Stimulated activated CD8-positive, alpha-beta memory T cell treated with anti-CD3 and anti-CD28 coated beads, Interleukin-4, amount 100 ng/mL, for 4 hours (primary cell): ENCODE results near the gene YIPF1.
"Not testable (repeated sequence)": the region's sequence is repeated elsewhere in the genome, so short reads cannot be mapped to it uniquely, and the experiment has no call there.

Source experiments
- DNase-seq, 2 donors: peaks; one replicate each; pipeline ENCODE4 v3.0.0-alpha.2; 2020; ENCODE audit warnings: low read depth in 2 of 2, low spot score in 1 of 2

Gene YIPF1

DNA sequence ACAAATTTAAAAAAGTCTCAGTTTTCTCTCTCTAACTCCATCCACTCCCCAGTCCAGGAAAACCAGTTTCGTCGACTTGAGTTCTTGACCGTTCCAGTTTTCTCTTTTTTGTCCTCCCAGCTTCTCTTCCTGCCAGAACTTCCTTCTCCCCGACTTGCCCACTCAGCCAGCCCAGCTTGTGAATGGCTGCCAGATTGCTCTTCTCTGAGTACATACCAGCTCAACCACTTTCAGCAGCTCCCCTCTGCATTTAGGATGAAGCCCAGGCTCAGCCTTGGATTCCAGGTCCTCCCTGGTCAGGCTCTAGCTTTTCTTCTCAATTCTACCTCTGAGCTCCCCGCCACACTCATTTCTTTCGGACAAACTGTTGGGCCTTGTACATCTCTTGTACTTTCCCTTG is 5.8 kb upstream of the YIPF1 start:
- no peak for DNase-seq

DNA sequence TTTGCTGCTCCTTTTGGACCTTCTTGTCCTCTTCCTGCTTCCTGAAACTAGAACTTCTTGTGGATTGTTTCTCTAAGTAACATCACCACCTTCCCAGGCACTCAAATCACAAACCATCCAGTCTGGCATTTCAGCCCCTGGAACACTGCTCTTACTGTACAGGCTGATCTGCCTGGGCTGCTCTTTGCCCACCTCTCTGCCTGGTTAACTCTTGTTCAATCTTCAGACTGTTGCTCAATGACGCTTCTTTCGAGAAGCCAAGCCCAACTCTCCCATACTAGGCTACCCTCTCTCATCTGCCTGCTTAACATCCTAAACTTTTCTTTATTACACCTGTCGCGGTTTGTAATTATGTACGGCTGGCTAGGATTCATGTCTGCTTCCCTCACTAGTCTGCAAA is 5.0 kb upstream of the YIPF1 start:
- DNase-seq: no peak

DNA sequence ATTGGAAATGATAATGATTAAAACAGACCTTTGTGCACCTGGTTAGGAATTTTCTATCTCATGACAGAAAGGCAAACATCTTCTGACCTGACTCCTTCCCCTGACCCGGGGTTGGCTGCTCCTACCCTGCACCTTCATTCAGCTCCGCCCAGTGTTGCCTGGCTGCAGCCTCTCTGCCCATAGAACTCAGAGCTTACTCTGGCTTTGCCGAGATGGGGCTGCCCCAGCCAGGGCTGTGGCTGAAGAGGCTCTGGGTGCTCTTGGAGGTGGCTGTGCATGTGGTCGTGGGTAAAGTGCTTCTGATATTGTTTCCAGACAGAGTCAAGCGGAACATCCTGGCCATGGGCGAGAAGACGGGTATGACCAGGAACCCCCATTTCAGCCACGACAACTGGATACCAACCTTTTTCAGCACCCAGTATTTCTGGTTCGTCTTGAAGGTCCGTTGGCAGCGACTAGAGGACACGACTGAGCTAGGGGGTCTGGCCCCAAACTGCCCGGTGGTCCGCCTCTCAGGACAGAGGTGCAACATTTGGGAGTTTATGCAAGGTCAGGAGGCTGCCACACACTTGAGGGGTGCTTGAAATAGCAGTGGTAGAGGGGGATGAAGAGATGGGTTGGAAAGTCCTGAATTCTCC is 4.5 kb upstream of the YIPF1 start, which contains the start of gene DIO1:
Gene DIO1 (plus strand): TSS at position 189 of the 638 bp plus-strand sequence. CDS start 24 bp downstream, at position 213.
- no peak for DNase-seq

GRCh38 chr1:53892911-53893310 is 3.3 kb upstream of the YIPF1 start:
- DNase-seq: no peak

DNA sequence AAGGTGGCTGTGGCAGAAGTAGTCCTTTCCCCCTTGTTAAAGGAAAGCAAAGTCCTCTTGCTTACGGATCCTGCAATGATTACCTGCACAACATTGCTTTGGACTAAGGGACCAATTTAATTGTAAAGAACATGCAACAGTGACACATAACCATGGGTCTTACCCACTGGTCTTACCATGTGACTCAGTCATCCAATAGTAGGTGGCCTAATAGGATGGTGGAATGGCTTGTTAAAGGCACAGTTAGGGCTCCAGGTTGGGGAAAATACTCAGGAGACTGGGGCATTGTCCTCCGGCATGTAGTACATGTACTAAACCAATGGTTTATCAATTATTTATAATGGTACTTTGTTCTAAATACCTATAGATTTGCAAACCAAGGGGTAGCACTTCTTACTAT is 2.1 kb upstream of the YIPF1 start:
- no peak for DNase-seq

DNA sequence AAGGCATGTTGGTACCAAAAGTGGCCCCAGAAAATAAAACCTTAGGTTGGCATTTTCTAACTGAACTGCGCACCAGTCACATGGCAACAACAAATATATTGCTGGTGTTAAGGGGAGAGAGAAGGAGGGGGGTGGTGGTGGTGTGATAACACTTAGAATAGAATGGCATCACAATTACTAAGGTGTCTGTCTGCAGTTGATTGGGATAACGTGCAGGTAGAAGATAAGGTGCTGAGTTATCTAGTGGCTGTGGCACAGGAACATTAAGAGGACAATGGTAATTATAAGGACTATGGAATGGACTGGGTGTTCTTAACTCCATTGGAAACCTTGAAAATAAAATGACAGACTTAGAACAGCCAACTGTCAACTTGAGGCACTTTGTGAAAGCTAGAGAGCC is 1.4 kb upstream of the YIPF1 start:
- no peak for DNase-seq

DNA sequence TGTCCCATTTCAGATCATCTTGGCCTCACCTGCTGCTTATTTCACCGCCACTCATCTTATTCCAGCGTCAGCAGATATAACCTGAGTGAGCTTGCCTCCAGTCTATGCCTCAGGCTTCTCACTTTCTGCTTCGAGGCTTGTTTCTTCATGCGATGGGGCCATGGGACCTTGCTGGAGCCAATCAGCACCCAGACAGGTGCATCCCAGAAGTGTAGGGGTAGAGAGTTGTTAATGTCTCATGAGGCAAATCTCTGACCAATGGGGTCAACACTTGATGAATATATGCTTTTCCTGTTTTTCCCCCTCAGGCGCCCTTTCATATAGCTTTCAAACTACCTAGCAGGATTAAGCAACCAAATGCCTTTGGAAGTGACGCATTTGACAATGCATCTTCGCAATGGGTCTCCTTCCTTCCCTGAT is 935 bp upstream of the YIPF1 start:
- DNase-seq: no peak

- DNase-seq: no peak
Measured at GRCh38 chr1:53888681-53889080, 916 bp downstream of the YIPF1 start.

- DNase-seq: not testable (repeated sequence)
Measured at GRCh38 chr1:53883600-53883999, 6.0 kb downstream of the YIPF1 start.

DNA sequence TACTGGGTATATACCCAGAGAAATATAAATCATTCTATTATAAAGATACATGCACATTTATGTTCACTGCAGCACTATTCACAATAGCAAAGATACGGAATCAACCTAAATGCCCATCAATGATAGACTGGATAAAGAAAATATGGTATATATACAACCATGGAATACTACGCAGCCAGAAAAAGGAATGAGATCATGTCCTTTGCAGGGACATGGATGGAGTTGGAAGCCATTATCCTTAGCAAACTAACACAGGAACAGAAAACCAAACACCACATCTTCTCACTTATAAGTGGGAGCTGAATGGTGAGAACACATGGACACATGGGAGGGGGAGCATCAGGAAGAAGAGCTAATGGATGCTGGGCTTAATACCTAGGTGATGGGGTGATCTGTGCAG is 7.7 kb downstream of the YIPF1 start:
- not testable (repeated sequence) for DNase-seq

DNA sequence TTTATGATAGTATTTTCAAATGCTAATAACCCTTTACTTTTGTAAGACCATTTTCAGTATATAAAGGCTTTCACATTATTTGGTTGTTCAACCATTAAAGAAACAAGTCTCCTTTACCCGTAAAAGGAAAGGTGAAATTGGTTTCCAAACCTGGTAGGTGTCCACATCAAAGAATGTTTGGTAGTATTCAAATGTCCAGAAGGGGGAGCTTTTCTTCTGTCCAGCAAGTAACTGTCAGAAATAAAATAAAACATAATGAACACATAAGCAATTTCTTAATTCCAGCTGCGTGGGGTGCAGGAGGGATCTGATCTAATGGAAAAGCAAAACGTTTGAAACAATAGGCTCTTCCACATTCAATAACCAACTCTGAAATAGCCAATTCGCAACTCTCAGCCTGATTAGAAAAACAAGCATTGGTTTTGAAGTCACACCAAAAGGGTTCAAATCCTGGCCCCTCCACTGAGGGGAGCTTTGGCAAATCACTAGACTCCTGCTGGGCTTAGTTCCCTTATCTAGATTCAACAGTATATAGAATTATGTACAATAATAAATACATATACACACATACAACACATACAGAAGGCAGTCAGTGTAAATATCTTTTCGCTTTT is 11.0 kb downstream of the YIPF1 start:
- no peak for DNase-seq

DNA sequence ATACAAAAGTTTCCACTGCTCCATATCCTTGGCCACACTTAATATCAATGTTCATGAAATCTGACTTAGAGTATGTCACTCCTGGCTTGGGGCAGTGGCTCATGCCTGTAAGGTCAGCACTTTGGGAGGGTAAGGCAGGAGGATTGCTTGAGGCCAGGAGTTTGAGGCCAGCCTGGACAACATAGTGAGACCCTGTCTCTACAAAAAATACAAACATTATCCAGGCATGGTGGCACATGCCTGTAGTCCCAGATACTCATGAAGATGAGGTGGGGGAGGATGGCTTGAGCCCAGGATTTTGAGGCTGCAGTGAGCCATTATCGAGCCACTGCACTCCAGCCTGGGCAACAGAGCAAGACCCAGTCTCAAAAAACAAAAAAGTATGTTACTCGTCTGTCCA is 14.4 kb downstream of the YIPF1 start:
- not testable (repeated sequence) for DNase-seq

DNA sequence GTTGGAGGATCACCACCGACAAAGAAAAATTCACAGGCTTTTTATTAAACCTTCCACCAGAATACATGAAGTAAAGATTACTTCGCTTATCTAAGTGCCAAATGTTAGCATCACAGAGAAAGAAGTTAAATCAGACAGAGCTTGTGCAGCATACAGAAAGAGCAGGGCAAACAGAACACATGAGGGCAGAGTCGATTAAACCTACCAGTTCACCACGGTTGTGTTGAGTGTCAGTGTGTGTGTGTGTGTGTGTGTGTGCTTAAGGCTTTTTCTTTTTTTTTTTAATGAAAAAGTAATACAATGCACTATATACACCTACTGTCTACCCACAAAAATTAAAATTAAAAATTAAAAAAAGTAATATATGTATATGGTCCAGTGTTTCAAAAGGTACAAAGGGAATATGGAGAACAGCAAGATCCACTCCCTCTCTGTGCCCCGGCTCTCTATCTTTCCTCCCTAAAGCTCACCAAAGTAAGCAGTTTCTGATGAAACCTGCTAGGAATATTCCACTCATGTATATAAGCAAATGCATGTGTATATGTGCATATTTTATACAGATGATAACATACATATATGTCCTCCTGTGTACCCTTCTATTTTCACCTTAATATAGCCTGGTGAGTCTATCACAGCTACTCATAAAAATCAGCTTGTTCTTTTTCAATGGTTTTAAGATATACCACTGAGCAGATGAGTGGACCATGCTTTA is 17.7 kb downstream of the YIPF1 start:
- no peak for DNase-seq

- DNase-seq: no peak
Measured at GRCh38 chr1:53871221-53871620, 18.4 kb downstream of the YIPF1 start.

- DNase-seq: no peak
Measured at GRCh38 chr1:53869454-53870117, 20.0 kb downstream of the YIPF1 start.

DNA sequence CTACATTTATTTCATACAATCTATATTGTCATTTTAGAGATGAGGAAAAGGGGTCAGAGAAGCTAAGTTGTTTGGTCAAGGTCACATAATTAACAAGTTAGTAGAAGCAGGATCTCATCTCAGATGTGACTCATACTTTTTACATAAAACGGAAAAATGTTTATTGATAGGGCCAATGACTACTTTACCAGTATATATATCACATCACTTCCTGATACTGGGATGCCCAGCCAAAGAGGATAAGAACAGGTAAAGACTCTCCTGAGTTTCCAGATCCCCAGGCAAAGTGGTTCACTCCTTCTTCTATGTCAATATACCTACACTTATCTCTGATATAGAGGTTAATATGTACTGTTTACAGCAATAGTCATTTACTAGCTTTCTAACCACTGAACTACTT is 21.0 kb downstream of the YIPF1 start:
- no peak for DNase-seq

- no peak for DNase-seq
Measured at GRCh38 chr1:53862507-53862906, 27.1 kb downstream of the YIPF1 start.

- no peak for DNase-seq
Measured at GRCh38 chr1:53860967-53861411, 28.6 kb downstream of the YIPF1 start.

- no peak for DNase-seq
Measured at GRCh38 chr1:53851571-53852285, 37.9 kb downstream of the YIPF1 start.

- DNase-seq: no peak
Measured at GRCh38 chr1:53850082-53850673, 39.4 kb downstream of the YIPF1 start.

DNA sequence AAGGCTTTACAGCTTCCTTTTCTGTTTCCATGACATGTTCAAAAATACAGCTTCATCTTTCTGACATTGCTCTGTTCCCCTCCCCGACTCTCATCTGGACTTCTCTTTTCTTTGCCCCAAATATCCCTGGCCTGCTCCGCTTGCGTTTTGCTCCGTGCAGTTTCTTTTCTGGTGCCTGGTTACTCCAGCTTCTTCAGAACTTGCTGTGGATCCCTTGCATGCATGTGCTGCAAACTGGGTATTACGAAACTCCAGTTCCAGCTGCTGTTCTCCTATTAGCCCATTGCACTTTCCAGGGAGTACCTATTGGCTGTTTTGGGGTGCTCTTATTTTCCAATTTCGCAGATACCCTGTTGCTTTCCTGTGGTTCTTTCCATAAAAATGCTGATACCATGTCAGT is 41.6 kb downstream of the YIPF1 start:
- no peak for DNase-seq
